Epithelial cell of proximal tubule (primary cell): ENCODE results near the gene C11orf24. TPM values are rescaled to one million over a fixed set of nuclear protein-coding genes. Genes with fewer than 3 reads are reported as not detected.
A peak's percentile ranks its signal among the peaks of the same experiment; 100 is the strongest.
"Not testable (repeated sequence)": the region's sequence is repeated elsewhere in the genome, so short reads cannot be mapped to it uniquely, and the experiment has no call there.

Experiments used
- DNase-seq: peaks from one replicate; pipeline ENCODE4 v3.0.0-alpha.2; 2011; ENCODE audit warnings: low read depth
- H3K4me3 ChIP-seq: 2 replicates; pipeline ENCODE4 v1.5.1; 2011; ENCODE audit warnings: low read depth, mild to moderate bottlenecking, low read length
- total RNA-seq: library from RNA; depleted of rRNA; stranded (reverse); fragments of >200 nt; gene quantifications from 2 replicates; pipeline ENCODE4 v1.2.3, GENCODE V29; 2015
- TF ChIP-seq, protein P1 (sequence below): conservative IDR thresholded peaks from 2 replicates; pipeline ENCODE4 v1.5.1; 2012; ENCODE audit warnings: low read depth, mild to moderate bottlenecking, low read length

Gene C11orf24
- total RNA-seq, 1 donor from 2014 or later = 46.4 TPM

DNA sequence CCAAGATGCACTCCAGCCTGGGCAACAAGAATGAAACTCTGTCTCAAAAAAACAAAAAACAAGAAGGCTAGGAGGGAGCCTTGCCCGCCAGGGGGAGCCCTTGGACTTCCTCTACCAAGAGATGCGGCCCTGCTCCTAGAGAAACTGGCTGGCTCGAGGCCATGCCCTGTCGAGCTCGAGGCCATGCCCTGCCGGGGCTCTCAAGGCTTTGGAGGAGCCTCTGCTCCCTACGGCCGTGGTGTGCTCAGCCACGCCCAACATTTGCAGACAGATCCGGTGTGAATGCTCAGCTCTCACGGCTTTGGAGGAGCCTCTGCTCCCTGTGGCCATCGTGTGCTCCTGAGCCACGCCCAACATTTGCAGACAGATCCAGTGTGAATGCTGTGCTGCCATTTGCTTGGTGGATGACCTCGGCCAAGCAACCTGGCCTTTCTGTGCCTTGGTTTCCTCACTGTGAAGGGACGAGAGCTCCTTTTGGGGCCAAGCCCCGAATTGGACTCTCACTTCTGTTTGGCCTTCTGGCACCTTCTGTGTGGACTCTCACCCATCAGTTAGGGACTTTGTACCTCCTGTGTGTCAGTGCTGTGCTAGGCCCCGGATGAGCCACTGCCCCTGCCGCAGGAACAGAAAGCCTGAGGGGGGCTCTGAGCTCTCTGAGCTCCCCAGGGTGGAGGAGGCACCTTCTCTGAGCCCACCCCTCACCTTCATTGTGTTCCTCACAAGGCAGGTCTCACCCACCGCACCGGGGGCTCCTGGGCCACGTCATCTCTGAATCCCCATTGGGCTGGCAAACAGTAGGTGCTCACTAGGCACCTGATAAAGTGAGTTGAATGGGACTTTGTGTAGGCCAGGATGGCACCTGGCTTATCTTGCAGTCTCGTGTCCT is 14.1 kb downstream of the C11orf24 start:
- TF ChIP-seq, protein P1, sequence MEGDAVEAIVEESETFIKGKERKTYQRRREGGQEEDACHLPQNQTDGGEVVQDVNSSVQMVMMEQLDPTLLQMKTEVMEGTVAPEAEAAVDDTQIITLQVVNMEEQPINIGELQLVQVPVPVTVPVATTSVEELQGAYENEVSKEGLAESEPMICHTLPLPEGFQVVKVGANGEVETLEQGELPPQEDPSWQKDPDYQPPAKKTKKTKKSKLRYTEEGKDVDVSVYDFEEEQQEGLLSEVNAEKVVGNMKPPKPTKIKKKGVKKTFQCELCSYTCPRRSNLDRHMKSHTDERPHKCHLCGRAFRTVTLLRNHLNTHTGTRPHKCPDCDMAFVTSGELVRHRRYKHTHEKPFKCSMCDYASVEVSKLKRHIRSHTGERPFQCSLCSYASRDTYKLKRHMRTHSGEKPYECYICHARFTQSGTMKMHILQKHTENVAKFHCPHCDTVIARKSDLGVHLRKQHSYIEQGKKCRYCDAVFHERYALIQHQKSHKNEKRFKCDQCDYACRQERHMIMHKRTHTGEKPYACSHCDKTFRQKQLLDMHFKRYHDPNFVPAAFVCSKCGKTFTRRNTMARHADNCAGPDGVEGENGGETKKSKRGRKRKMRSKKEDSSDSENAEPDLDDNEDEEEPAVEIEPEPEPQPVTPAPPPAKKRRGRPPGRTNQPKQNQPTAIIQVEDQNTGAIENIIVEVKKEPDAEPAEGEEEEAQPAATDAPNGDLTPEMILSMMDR = peak; percentile 82
- H3K4me3 ChIP-seq = no peak overlapping the region
- DNase-seq = peak; percentile 36

DNA sequence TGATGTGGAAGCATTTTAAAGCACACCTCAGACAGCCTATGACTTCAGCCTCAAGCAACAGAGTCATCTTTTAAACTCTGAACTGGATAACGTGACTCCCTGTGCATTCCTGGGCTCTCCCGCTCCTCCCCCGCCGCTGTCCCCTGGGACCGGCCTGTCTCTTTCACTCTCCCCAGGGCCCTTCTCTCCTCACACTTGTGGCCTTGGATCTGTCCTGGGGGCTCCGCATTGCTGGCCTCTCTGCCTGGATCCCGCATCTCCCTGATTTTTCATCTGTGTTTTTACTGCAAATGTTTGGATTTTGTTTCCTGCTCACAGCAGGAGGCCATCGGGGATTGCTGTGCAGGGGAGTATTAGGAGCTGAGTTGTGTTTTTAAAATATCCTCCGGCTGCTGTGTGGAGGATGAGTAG is 15.4 kb downstream of the C11orf24 start:
- TF ChIP-seq, protein P1 = no peak
- DNase-seq = no peak

GRCh38 chr11:68255526-68255925 is 16.2 kb downstream of the C11orf24 start:
- H3K4me3 ChIP-seq = no peak overlapping the region
- no peak for DNase-seq
- TF ChIP-seq, protein P1 = no peak

More for the DNA sequence above, 15.4 kb downstream of the C11orf24 start:
- H3K4me3 ChIP-seq = no peak overlapping the region

GRCh38 chr11:68254421-68254820 is 17.4 kb downstream of the C11orf24 start:
- TF ChIP-seq, protein P1 = no peak
- H3K4me3 ChIP-seq = no peak overlapping the region

DNA sequence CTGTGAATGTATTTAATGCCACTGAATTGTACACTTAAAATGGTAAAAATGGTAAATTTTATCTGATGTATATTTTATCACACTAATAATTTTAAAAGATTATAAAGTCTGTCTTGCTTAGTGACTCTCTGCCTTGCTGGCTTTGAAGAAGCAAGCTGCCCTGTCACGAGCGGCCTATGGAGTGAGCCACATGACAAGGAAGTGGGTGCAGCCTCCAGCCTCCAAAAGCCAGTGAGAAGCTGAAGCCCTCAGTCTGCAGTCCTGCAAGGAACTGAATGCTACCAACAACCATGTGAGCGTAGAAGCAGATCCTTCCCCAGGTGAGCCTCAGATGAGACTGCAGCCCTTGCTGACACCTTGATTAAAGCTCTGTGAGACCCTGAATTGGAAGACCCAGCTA is 20.0 kb downstream of the C11orf24 start:
- no peak for DNase-seq
- H3K4me3 ChIP-seq = no peak overlapping the region
- TF ChIP-seq, protein P1 = no peak

More at GRCh38 chr11:68254421-68254820, 17.4 kb downstream of the C11orf24 start:
- DNase-seq = no peak

- not testable (repeated sequence) for H3K4me3 ChIP-seq, DNase-seq
These were observed 26.9 kb downstream of the C11orf24 start for GRCh38 chr11:68244912-68245311.

- not testable (repeated sequence) for DNase-seq, H3K4me3 ChIP-seq
These were observed 27.9 kb downstream of the C11orf24 start for GRCh38 chr11:68243847-68244246.

- no peak for DNase-seq
- TF ChIP-seq, protein P1 = no peak
- H3K4me3 ChIP-seq = no peak overlapping the region
These were observed 29.2 kb downstream of the C11orf24 start for GRCh38 chr11:68242616-68243015.
